ENCODE measurements around the gene THSD7A.

- TF ChIP-seq CTCF (IDR thresholded peaks at IDR 0.05; ENCODE audit: insufficient read depth, low read depth, low read length) = no peak
- TF ChIP-seq EZH2 (IDR thresholded peaks at IDR 0.05; ENCODE audit: insufficient read depth, low read length) = no peak
Measured at GRCh38 chr7:11410656-11411644, 421.0 kb downstream of the THSD7A start.
